Activated CD8-positive, alpha-beta T cell treated with anti-CD3 and anti-CD28 coated beads for 36 hours (primary cell): ENCODE data around the gene CYP27B1. TPM values are rescaled to one million over a fixed set of nuclear protein-coding genes. Genes with fewer than 3 reads are reported as not detected.

ENCODE experiments used
- ATAC-seq: fragments of 200-7000 bp; cut with Tn5 transposase; one replicate; pipeline ENCODE4 v1.10.0; 2021; ENCODE audit warnings: mild to moderate bottlenecking, moderate library complexity
- CTCF ChIA-PET: fragments of 350-600 bp; sonication (Branson Sonifier 250); formaldehyde crosslinking; loops from one replicate; lab custom pipeline; 2021; ENCODE audit warnings: antibody characterized with exemption; lab: Charles Lee
- POLR2A ChIA-PET: fragments of 350-600 bp; sonication (Branson Sonifier 250); formaldehyde crosslinking; loops from one replicate; lab custom pipeline; 2021; ENCODE audit warnings: antibody characterized with exemption; lab: Charles Lee
- DNase-seq: peaks from one replicate; pipeline ENCODE4 v3.0.0-alpha.2; 2020
- H3K27ac Mint-ChIP-seq: one replicate; pipeline ENCODE4 v1.8.0; 2021; ENCODE audit warnings: mild to moderate bottlenecking, mixed read lengths
- H3K27me3 Mint-ChIP-seq: one replicate; pipeline ENCODE4 v1.8.0; 2021; ENCODE audit warnings: mixed read lengths
- H3K36me3 Mint-ChIP-seq: one replicate; pipeline ENCODE4 v1.8.0; 2021; ENCODE audit warnings: low read depth, mixed read lengths
- H3K4me1 Mint-ChIP-seq: one replicate; pipeline ENCODE4 v1.8.0; 2021; ENCODE audit warnings: low read depth, mixed read lengths
- H3K4me3 Mint-ChIP-seq: one replicate; pipeline ENCODE4 v1.8.0; 2021; ENCODE audit warnings: mild to moderate bottlenecking, moderate library complexity, mixed read lengths
- H3K9me3 Mint-ChIP-seq: one replicate; pipeline ENCODE4 v1.8.0; 2021; ENCODE audit warnings: mixed read lengths
- CTCF ChIP-seq: fragments of 200-600 bp; IDR thresholded peaks from one replicate; pipeline ENCODE4 v1.8.0; 2022; ENCODE audit warnings: antibody characterized with exemption, mild to moderate bottlenecking
- intact Hi-C: fragments of 100-400 bp; cut with micrococcal nuclease; formaldehyde crosslinking; loops from one replicate; pipeline ENCODE4 v1.10.0; 2022
- total RNA-seq, 2 experiments: library from RNA; stranded (reverse); gene quantifications; one replicate each; pipeline ENCODE4 v1.2.3, GENCODE V29; 2021

CYP27B1 gene
- total RNA-seq, 2 experiments from 2014 or later, result 7.6 to 7.9 TPM

- DNase-seq, result peak; percentile 98
- peak within 1 kb of the TSS; percentile 99 for H3K27ac Mint-ChIP-seq
- ChIA-PET CTCF (interaction anchor here (0.8 to 13.4 kb wide), 5 partner anchors 8 to 134 kb away, joined by 3 to 122 read pairs (median 9); partner anchors contain the start of genes CYP27B1 and TSFM), POLR2A (interaction anchor here (0.7 to 2.1 kb wide), 6 partner anchors 10 to 76 kb away, joined by 3 to 9 read pairs (median 4); partner anchors contain the start of gene TSFM)
- H3K36me3 Mint-ChIP-seq, result peaks cover 28% of the 10 kb centered on the region
- intact Hi-C loops, result no loop called here
- TF ChIP-seq CTCF, result no peak
- ATAC-seq, result peak; percentile 89
- H3K4me1 Mint-ChIP-seq, result peaks cover 13% of the 10 kb centered on the region
- no peaks in the 10 kb centered on the region for H3K9me3 Mint-ChIP-seq
- H3K4me3 Mint-ChIP-seq, result peak within 1 kb of the TSS; percentile 99
- H3K27me3 Mint-ChIP-seq, result no peaks in the 10 kb centered on the region
These were observed 5.1 kb upstream of the CYP27B1 start, which contains the start of gene METTL1 for GRCh38 chr12:57771873-57772428. Gene METTL1 (minus strand): TSS chr12:57772105. CDS start chr12:57772083, 22 bp downstream.

GRCh38 chr12:57771236-57771872 is 4.5 kb upstream of the CYP27B1 start:
- peaks cover 28% of the 10 kb centered on the region for H3K36me3 Mint-ChIP-seq

GRCh38 chr12:57770734-57771133 is 3.9 kb upstream of the CYP27B1 start:
- TF ChIP-seq CTCF, result no peak
- CTCF ChIA-PET, result interaction anchor here (0.8 to 4.3 kb wide), 3 partner anchors 12 to 14 kb away, joined by 3 to 17 read pairs (median 6); partner anchors contain the start of gene TSFM
- peaks cover 28% of the 10 kb centered on the region for H3K36me3 Mint-ChIP-seq
- intact Hi-C loops, result no loop called here
- POLR2A ChIA-PET, result interaction anchor here (1.6 kb wide), 1 partner anchor 30 kb away, joined by 3 read pairs; no protein-coding TSS in a partner anchor
- no peak for ATAC-seq
- H3K4me3 Mint-ChIP-seq, result peak overlapping the region; percentile 99
- no peak for DNase-seq
- H3K9me3 Mint-ChIP-seq, result no peaks in the 10 kb centered on the region
- peaks cover 6% of the 10 kb centered on the region for H3K27me3 Mint-ChIP-seq
- peaks cover 21% of the 10 kb centered on the region for H3K4me1 Mint-ChIP-seq
- no peak overlapping the region for H3K27ac Mint-ChIP-seq

More at GRCh38 chr12:57771236-57771872, 4.5 kb upstream of the CYP27B1 start:
- H3K27me3 Mint-ChIP-seq, result peaks cover 3% of the 10 kb centered on the region
- H3K4me1 Mint-ChIP-seq, result peaks cover 19% of the 10 kb centered on the region
- POLR2A ChIA-PET, result interaction anchor here (0.8 to 2.1 kb wide), 4 partner anchors 10 to 77 kb away, joined by 3 to 9 read pairs (median 4); partner anchors contain the start of gene TSFM
- TF ChIP-seq CTCF, result no peak
- DNase-seq (peak; percentile 96), ATAC-seq (peak; percentile 80)
- H3K27ac Mint-ChIP-seq, result peak overlapping the region; percentile 99
- H3K9me3 Mint-ChIP-seq, result no peaks in the 10 kb centered on the region
- CTCF ChIA-PET, result interaction anchor here (0.8 to 13.4 kb wide), 6 partner anchors 8 to 135 kb away, joined by 3 to 122 read pairs (median 8); partner anchors contain the start of genes CYP27B1 and TSFM
- peak overlapping the region; percentile 99 for H3K4me3 Mint-ChIP-seq
- intact Hi-C loops, result no loop called here

GRCh38 chr12:57769594-57769993 is 2.7 kb upstream of the CYP27B1 start:
- ChIA-PET CTCF (interaction anchor here (1.7 to 6.2 kb wide), 3 partner anchors 10 to 13 kb away, joined by 6 to 74 read pairs (median 17); partner anchors contain the start of gene MARCHF9), POLR2A (interaction anchor here (1.6 kb wide), 1 partner anchor 29 kb away, joined by 3 read pairs; no protein-coding TSS in a partner anchor)
- Mint-ChIP-seq H3K36me3 (peaks cover 32% of the 10 kb centered on the region), H3K4me3 (peak overlapping the region; percentile 19), H3K27ac (no peak overlapping the region), H3K9me3 (no peaks in the 10 kb centered on the region), H3K27me3 (peaks cover 6% of the 10 kb centered on the region), H3K4me1 (peaks cover 25% of the 10 kb centered on the region)
- intact Hi-C loops, result no loop called here
- no peak for ATAC-seq
- no peak for TF ChIP-seq CTCF
- no peak for DNase-seq
